OCI-LY3 (cell line): ENCODE results near the gene FAM228B.

Experiments
- EZH2phosphoT487 ChIP-seq: fragments of 200-600 bp; shearing (Covaris generic); IDR thresholded peaks from 2 replicates; pipeline ENCODE4 v1.6.1; 2018; ENCODE audit warnings: antibody characterized with exemption, mixed run types, low read depth
- TF ChIP-seq, protein P1 (sequence below): fragments of 200-600, 300-600 bp; sonication (generic); IDR thresholded peaks from 2 replicates; pipeline ENCODE4 v1.5.1; 2014; ENCODE audit warnings: antibody characterized with exemption, low read length, low read depth

GRCh38 chr2:24163601-24164000 lies 40.3 kb downstream of the FAM228B start:
- TF ChIP-seq, protein P1, sequence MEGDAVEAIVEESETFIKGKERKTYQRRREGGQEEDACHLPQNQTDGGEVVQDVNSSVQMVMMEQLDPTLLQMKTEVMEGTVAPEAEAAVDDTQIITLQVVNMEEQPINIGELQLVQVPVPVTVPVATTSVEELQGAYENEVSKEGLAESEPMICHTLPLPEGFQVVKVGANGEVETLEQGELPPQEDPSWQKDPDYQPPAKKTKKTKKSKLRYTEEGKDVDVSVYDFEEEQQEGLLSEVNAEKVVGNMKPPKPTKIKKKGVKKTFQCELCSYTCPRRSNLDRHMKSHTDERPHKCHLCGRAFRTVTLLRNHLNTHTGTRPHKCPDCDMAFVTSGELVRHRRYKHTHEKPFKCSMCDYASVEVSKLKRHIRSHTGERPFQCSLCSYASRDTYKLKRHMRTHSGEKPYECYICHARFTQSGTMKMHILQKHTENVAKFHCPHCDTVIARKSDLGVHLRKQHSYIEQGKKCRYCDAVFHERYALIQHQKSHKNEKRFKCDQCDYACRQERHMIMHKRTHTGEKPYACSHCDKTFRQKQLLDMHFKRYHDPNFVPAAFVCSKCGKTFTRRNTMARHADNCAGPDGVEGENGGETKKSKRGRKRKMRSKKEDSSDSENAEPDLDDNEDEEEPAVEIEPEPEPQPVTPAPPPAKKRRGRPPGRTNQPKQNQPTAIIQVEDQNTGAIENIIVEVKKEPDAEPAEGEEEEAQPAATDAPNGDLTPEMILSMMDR: no peak
- no peak for TF ChIP-seq EZH2phosphoT487
